Panc1 (cell line): ENCODE data around the gene ZC2HC1B. TPM values are rescaled to one million over a fixed set of nuclear protein-coding genes. Genes with fewer than 3 reads are reported as not detected.
A peak's percentile ranks its signal among the peaks of the same experiment; 100 is the strongest.

Experiments
- ATAC-seq: fragments of 200-7000 bp; cut with Tn5 transposase; 2 replicates; pipeline ENCODE4 v1.9.1; 2020; ENCODE audit warnings: mild to moderate bottlenecking, moderate library complexity
- BruUV-seq: library from RNA; stranded (reverse); fragments of 400-500 nt; replicated peaks from 2 replicates; lab custom pipeline; 2021; lab: Mats Ljungman, UMichigan
- CTCF ChIA-PET: fragments of 300-600 bp; sonication (Branson Sonifier 250); formaldehyde crosslinking; loops from one replicate; lab custom pipeline; 2022; ENCODE audit warnings: antibody characterized with exemption; lab: Charles Lee
- POLR2A ChIA-PET: fragments of 300-600 bp; sonication (Branson Sonifier 250); formaldehyde crosslinking; loops from one replicate; lab custom pipeline; 2022; ENCODE audit warnings: antibody characterized with exemption; lab: Charles Lee
- DNase-seq: peaks from one replicate; pipeline ENCODE4 v3.0.0-alpha.2; 2010; ENCODE audit warnings: low read depth, low spot score
- H3K27ac ChIP-seq: 2 replicates; pipeline ENCODE4 v1.5.1; 2011; ENCODE audit warnings: mild to moderate bottlenecking, low read length, inconsistent platforms
- H3K27me3 ChIP-seq: fragments of 200-500 bp; sonication (Bioruptor generic); 2 replicates; pipeline ENCODE4 v1.6.0; 2014; ENCODE audit warnings: low read length, inconsistent platforms; ENCODE audit not compliant: control insufficient read depth, insufficient read depth
- H3K36me3 ChIP-seq: fragments of 200-500 bp; sonication (Bioruptor generic); 2 replicates; pipeline ENCODE4 v1.5.1; 2014; ENCODE audit warnings: inconsistent platforms, mild to moderate bottlenecking, low read length, moderate library complexity; ENCODE audit not compliant: control insufficient read depth, insufficient read depth
- H3K4me1 ChIP-seq: 2 replicates; pipeline ENCODE4 v1.5.1; 2011; ENCODE audit warnings: inconsistent platforms, mild to moderate bottlenecking, low read length, moderate library complexity; ENCODE audit not compliant: control insufficient read depth, insufficient read depth
- H3K4me3 ChIP-seq, 2 experiments: 2 replicates each; pipeline ENCODE4 v1.5.1; 2011 to 2012; ENCODE audit warnings: low read depth in 2 of 2, low read length in 2 of 2, mild to moderate bottlenecking in 2 of 2, inconsistent platforms in 1 of 2, moderate library complexity in 1 of 2
- H3K9me3 ChIP-seq: fragments of 200-500 bp; sonication (Bioruptor generic); 2 replicates; pipeline ENCODE4 v1.5.1; 2014; ENCODE audit warnings: low read depth, mild to moderate bottlenecking, inconsistent platforms, low read length, moderate library complexity; ENCODE audit not compliant: control insufficient read depth, insufficient read depth
- POLR2AphosphoS5 ChIP-seq: IDR thresholded peaks from 2 replicates; pipeline ENCODE4 v1.6.1; 2012; ENCODE audit warnings: mild to moderate bottlenecking, low read depth, low read length, moderate library complexity
- SIN3A ChIP-seq: IDR thresholded peaks from 2 replicates; pipeline ENCODE4 v1.6.1; 2012; ENCODE audit warnings: low read depth, mild to moderate bottlenecking, low read length, moderate library complexity, borderline replicate concordance; ENCODE audit not compliant: insufficient read depth
- TCF7L2 ChIP-seq: IDR thresholded peaks from 2 replicates; pipeline ENCODE4 v1.6.1; 2011; ENCODE audit warnings: mild to moderate bottlenecking, low read depth, low read length, inconsistent platforms
- in situ Hi-C: cut with HindIII; loops from 2 replicates; pipeline ENCODE4 v1.10.0; 2016; ENCODE audit warnings: low sequenced_read_pairs, low pct_unique_long_range_greater_than_20kb
- intact Hi-C: fragments of 100-400 bp; cut with micrococcal nuclease; formaldehyde crosslinking; loops from one replicate; pipeline ENCODE4 v1.10.0; 2022; ENCODE audit not compliant: unreplicated experiment
- total RNA-seq: library from RNA; stranded (reverse); gene quantifications from one replicate; pipeline ENCODE4 v1.2.1, GENCODE V29; 2021; ENCODE audit not compliant: unreplicated experiment
- TF ChIP-seq, protein P1 (sequence below): fragments of 450-650 bp; IDR thresholded peaks from 2 replicates; pipeline ENCODE4 v1.5.1; 2017; ENCODE audit warnings: mild to moderate bottlenecking
- TF ChIP-seq, protein P2 (sequence below), 2 experiments: IDR thresholded peaks; 2 replicates each; pipeline ENCODE4 v1.6.1; 2011 to 2012; ENCODE audit warnings: low read depth in 2 of 2, control low read depth in 1 of 2, low read length in 1 of 2, mild to moderate bottlenecking in 1 of 2, moderate library complexity in 1 of 2; ENCODE audit not compliant: insufficient read depth in 1 of 2

ZC2HC1B gene
- total RNA-seq, 1 experiment from 2014 or later: not detected

DNA sequence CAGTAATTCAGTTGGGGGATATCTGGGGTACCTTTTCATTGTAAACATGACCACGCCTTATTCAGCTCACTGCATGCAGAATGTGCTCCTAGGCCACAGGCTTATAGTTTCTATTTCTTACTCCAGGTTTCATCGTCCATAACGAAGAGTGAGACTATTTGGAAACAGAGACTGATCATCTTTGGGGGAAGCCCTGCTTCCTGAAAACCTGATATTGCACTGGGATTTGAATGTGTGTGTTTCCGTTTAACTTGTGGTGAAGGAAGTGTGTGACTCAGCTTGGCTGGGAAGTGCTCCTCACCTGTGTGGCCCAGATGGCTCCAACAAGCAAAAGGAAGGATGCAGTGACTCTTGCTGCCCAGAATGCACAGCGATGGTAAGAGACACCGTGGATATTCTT lies 40.7 kb upstream of the ZC2HC1B start:
- ATAC-seq (no peak), DNase-seq (no peak)
- BruUV-seq: no TSS peak
- Histone ChIP-seq H3K9me3 (no peaks in the 10 kb centered on the region), H3K36me3 (no peaks in the 10 kb centered on the region; the same call in 1 of the 2 replicates), H3K4me3 (no peak overlapping the region), H3K4me1 (peaks cover 10% of the 10 kb centered on the region), H3K27ac (0 out of 2 replicates have a peak overlapping the region, but pooled peaks have one; percentile 35), H3K27me3 (no peaks in the 10 kb centered on the region)
- intact Hi-C loops: no loop called here
- in situ Hi-C loops: no loop called here
- CTCF ChIA-PET: no interaction called here
- no peak for TF ChIP-seq POLR2AphosphoS5
- TF ChIP-seq, protein P1, sequence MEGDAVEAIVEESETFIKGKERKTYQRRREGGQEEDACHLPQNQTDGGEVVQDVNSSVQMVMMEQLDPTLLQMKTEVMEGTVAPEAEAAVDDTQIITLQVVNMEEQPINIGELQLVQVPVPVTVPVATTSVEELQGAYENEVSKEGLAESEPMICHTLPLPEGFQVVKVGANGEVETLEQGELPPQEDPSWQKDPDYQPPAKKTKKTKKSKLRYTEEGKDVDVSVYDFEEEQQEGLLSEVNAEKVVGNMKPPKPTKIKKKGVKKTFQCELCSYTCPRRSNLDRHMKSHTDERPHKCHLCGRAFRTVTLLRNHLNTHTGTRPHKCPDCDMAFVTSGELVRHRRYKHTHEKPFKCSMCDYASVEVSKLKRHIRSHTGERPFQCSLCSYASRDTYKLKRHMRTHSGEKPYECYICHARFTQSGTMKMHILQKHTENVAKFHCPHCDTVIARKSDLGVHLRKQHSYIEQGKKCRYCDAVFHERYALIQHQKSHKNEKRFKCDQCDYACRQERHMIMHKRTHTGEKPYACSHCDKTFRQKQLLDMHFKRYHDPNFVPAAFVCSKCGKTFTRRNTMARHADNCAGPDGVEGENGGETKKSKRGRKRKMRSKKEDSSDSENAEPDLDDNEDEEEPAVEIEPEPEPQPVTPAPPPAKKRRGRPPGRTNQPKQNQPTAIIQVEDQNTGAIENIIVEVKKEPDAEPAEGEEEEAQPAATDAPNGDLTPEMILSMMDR: no peak
- TF ChIP-seq, protein P2, sequence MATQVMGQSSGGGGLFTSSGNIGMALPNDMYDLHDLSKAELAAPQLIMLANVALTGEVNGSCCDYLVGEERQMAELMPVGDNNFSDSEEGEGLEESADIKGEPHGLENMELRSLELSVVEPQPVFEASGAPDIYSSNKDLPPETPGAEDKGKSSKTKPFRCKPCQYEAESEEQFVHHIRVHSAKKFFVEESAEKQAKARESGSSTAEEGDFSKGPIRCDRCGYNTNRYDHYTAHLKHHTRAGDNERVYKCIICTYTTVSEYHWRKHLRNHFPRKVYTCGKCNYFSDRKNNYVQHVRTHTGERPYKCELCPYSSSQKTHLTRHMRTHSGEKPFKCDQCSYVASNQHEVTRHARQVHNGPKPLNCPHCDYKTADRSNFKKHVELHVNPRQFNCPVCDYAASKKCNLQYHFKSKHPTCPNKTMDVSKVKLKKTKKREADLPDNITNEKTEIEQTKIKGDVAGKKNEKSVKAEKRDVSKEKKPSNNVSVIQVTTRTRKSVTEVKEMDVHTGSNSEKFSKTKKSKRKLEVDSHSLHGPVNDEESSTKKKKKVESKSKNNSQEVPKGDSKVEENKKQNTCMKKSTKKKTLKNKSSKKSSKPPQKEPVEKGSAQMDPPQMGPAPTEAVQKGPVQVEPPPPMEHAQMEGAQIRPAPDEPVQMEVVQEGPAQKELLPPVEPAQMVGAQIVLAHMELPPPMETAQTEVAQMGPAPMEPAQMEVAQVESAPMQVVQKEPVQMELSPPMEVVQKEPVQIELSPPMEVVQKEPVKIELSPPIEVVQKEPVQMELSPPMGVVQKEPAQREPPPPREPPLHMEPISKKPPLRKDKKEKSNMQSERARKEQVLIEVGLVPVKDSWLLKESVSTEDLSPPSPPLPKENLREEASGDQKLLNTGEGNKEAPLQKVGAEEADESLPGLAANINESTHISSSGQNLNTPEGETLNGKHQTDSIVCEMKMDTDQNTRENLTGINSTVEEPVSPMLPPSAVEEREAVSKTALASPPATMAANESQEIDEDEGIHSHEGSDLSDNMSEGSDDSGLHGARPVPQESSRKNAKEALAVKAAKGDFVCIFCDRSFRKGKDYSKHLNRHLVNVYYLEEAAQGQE (IDR thresholded peaks at IDR 0.05; ENCODE audit: insufficient read depth in 1 of 2, low read depth in 2 of 2, low read length in 1 of 2): no peak
- no peak for TF ChIP-seq TCF7L2
- TF ChIP-seq SIN3A: no peak
- POLR2A ChIA-PET: no interaction called here

DNA sequence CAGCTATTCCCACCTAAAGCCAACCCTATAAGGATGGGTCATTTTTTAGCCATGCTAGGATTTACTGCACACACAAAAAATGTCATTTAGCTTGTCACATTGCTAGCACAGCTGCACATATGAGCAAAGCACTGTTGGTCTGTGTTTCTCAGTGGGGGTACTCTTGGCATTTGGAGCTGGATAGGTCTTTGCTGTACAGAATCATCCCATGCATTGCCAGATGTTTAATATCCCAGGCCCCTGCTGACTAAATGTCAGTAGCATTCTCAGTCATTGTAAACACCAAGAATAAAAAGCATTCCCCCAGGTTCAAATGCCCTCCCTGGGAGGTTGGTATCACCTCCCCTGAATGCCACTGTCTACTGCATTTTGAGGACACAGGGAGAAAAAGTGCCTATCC lies 35.7 kb upstream of the ZC2HC1B start:
- Histone ChIP-seq H3K36me3 (no peaks in the 10 kb centered on the region; the same call in 1 of the 2 replicates), H3K4me3 (no peak overlapping the region), H3K4me1 (no peaks in the 10 kb centered on the region; the same call in 1 of the 2 replicates), H3K27ac (no peak overlapping the region), H3K9me3 (no peaks in the 10 kb centered on the region), H3K27me3 (no peaks in the 10 kb centered on the region)
- ATAC-seq: no peak
- TF ChIP-seq TCF7L2: no peak
- TF ChIP-seq, protein P1: no peak
- no peak for DNase-seq
- intact Hi-C loops (no loop called here), in situ Hi-C loops (no loop called here)
- ChIA-PET CTCF (no interaction called here), POLR2A (no interaction called here)
- no TSS peak for BruUV-seq
